Right renal pelvis (tissue), 4 donors: Measurements from ENCODE around the gene LRP1. TPM values are rescaled to one million over a fixed set of nuclear protein-coding genes. Genes with fewer than 3 reads are reported as not detected.

Source experiments
- DNase-seq, 4 donors: peaks; one replicate each; pipeline ENCODE4 v3.0.0-alpha.2; 2013; ENCODE audit warnings: low read depth in 4 of 4, low spot score in 3 of 4, missing footprints in 1 of 4
- polyA plus RNA-seq, 4 donors: library from polyadenylated mRNA; unstranded; fragments of 120-200 nt; gene quantifications; one replicate each; pipeline ENCODE4 v1.2.1, GENCODE V29; 2013; ENCODE audit not compliant: insufficient read length in 4 of 4

Gene LRP1
- polyA plus RNA-seq, 4 donors: 63.0 to 102 (median 70.6) TPM

DNA sequence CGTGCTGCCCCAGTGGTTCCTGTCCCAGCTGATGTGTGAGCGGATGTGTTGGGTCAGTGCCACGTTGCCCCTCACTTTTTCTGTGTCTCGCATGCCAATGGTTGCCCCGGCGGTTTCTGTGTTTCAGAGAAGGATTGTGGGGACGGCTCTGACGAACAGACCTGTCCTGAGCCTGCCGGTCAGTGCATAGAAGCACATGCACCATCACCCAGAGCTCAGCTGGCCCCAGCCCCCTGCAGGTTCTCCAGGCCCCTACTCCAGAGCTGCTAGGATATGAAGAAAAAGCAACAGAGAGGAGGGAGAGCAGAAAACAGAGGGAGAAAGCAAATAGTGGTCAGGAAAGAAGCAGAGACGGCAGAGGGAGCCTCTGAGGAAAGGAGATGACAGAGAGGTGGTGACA is 39.8 kb downstream of the LRP1 start:
- no peak for DNase-seq

- DNase-seq: no peak
Observed at GRCh38 chr12:57169046-57169795, 40.9 kb downstream of the LRP1 start.

GRCh38 chr12:57169969-57170368 is 41.7 kb downstream of the LRP1 start:
- no peak for DNase-seq

GRCh38 chr12:57170408-57170807 is 42.1 kb downstream of the LRP1 start:
- DNase-seq: no peak

GRCh38 chr12:57170927-57171326 is 42.6 kb downstream of the LRP1 start:
- no peak for DNase-seq

DNA sequence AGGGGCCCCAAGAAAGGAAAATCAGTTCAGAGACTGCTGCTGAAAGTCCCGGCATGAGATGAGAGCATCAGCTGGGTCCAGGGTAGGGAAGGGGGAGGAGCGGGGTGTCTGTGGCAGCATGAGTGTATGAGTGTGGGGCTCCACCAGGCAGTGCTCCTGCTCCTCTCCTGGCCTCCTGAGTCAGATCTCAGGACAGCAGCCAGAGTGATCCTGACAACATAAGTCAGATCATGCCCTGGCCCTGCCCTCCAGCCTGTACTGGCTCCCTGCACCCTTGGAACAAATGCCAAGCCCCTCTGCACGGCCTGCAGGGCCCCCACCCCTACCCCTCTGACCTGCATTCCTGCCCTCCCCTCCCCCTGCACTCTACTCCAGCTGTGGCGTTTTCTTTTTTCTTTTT is 43.4 kb downstream of the LRP1 start:
- DNase-seq: no peak

GRCh38 chr12:57173089-57173488 is 44.8 kb downstream of the LRP1 start:
- no peak for DNase-seq

GRCh38 chr12:57173683-57174082 is 45.4 kb downstream of the LRP1 start:
- no peak for DNase-seq

DNA sequence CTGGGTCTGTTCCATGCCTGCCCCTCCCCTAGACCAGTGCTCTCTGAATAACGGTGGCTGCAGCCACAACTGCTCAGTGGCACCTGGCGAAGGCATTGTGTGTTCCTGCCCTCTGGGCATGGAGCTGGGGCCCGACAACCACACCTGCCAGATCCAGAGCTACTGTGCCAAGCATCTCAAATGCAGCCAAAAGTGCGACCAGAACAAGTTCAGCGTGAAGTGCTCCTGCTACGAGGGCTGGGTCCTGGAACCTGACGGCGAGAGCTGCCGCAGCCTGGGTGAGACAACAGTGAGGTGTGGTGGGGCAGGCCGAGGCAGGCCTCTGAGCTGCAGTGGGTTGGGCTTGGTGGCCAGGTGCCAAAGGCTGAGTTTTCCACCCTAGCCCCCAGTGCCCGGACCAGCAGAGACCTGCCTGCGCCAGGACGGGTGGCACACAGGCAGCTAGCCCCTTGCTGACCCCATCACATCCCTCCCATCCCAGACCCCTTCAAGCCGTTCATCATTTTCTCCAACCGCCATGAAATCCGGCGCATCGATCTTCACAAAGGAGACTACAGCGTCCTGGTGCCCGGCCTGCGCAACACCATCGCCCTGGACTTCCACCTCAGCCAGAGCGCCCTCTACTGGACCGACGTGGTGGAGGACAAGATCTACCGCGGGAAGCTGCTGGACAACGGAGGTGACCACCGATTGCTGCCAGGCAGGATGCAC is 47.3 kb downstream of the LRP1 start:
- peak; percentile 27 to 38 (median 34) for DNase-seq

GRCh38 chr12:57176139-57176477 is 47.8 kb downstream of the LRP1 start:
- DNase-seq: no peak

DNA sequence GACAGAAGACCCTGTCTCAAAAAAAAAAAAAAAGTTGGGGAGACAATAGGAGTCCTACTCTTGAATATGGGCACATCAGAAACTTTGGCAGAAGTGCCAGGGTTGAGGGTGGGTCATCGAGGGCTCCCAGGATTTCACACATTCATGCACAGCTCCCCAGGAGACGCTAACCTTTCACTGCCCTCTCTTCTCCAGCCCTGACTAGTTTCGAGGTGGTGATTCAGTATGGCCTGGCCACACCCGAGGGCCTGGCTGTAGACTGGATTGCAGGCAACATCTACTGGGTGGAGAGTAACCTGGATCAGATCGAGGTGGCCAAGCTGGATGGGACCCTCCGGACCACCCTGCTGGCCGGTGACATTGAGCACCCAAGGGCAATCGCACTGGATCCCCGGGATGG is 48.6 kb downstream of the LRP1 start:
- no peak for DNase-seq

GRCh38 chr12:57177354-57177753 is 49.1 kb downstream of the LRP1 start:
- DNase-seq: no peak

DNA sequence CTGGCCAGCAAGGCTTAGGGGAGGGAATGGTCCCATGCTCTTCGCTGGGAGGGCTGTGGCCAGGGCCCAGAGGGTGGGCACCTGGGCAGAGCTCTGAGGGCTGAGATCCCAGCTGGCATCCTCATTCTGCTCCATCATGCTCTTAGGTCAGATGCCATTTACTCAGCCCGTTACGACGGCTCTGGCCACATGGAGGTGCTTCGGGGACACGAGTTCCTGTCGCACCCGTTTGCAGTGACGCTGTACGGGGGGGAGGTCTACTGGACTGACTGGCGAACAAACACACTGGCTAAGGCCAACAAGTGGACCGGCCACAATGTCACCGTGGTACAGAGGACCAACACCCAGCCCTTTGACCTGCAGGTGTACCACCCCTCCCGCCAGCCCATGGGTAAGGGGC is 49.9 kb downstream of the LRP1 start:
- no peak for DNase-seq

DNA sequence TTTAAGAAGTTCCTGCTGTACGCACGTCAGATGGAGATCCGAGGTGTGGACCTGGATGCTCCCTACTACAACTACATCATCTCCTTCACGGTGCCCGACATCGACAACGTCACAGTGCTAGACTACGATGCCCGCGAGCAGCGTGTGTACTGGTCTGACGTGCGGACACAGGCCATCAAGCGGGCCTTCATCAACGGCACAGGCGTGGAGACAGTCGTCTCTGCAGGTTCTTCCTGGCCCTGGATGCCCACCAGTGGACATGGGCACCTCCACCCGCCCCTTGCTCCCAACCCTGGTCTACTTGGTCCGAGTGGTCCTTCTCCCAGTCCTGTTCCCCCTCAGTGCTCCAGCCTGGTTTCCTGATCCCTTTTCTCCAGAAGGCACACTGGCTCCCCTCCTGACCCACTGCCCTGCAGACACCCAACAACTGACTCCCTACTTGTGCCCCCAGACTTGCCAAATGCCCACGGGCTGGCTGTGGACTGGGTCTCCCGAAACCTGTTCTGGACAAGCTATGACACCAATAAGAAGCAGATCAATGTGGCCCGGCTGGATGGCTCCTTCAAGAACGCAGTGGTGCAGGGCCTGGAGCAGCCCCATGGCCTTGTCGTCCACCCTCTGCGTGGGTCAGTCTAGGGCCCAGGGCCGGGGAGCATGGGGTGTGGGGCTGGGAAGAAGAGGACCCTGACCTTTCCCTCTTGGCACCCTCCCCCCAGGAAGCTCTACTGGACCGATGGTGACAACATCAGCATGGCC is 51.2 kb downstream of the LRP1 start:
- DNase-seq: no peak

DNA sequence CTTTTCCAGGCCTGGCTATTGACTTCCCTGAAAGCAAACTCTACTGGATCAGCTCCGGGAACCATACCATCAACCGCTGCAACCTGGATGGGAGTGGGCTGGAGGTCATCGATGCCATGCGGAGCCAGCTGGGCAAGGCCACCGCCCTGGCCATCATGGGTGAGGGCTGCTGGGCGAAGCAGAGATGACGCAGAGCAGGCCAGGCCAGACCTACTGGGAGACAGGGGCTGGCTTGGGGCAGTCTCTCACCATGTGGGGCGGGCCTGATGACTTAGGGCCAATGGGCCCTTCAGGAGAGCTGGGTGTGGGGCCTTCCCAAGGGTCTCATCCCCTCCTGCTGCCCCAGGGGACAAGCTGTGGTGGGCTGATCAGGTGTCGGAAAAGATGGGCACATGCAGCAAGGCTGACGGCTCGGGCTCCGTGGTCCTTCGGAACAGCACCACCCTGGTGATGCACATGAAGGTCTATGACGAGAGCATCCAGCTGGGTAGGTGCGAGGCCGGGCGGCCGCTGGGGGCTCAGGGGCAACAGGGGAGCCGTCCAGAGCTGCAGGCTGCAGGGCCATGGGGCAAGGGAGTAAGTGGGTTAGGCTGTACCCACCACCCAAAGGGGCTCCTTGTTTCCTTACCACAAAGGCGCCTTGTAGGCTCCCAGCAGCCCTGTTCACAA is 52.2 kb downstream of the LRP1 start:
- no peak for DNase-seq

GRCh38 chr12:57181072-57181471 is 52.8 kb downstream of the LRP1 start:
- no peak for DNase-seq

GRCh38 chr12:57181561-57182155 is 53.4 kb downstream of the LRP1 start:
- DNase-seq: no peak

GRCh38 chr12:57182918-57183575 is 54.8 kb downstream of the LRP1 start:
- DNase-seq: peak; percentile 31 to 53 (median 45)

DNA sequence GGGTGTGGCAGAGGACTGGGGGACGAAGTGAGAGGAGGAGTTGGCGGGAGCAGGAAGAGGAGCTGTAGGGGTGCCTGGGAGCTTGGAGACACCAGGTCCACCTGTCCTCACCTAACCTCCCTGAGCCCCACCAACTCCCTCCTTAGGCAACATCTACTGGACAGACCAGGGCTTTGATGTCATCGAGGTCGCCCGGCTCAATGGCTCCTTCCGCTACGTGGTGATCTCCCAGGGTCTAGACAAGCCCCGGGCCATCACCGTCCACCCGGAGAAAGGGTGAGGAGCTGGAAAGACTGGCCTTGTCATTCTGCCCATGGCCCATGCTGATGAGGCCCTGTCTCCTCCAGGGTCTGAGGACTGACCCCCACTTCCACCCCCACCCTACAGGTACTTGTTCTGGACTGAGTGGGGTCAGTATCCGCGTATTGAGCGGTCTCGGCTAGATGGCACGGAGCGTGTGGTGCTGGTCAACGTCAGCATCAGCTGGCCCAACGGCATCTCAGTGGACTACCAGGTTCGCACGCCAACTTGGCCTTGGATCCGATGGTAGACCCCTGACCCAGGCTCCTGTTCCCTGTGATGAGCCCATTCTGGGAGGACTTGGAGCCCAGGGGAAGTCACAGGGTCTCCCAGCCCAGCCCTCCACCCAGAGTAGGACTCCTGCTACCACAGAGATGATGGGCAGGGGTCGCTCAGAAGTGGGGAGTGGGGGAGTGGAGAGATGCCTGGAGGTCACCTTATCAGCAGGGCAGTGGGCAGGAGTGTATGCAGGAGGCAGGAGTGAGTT is 55.8 kb downstream of the LRP1 start:
- no peak for DNase-seq
